ENCODE results near the gene ST8SIA2.

Gene ST8SIA2

DNA sequence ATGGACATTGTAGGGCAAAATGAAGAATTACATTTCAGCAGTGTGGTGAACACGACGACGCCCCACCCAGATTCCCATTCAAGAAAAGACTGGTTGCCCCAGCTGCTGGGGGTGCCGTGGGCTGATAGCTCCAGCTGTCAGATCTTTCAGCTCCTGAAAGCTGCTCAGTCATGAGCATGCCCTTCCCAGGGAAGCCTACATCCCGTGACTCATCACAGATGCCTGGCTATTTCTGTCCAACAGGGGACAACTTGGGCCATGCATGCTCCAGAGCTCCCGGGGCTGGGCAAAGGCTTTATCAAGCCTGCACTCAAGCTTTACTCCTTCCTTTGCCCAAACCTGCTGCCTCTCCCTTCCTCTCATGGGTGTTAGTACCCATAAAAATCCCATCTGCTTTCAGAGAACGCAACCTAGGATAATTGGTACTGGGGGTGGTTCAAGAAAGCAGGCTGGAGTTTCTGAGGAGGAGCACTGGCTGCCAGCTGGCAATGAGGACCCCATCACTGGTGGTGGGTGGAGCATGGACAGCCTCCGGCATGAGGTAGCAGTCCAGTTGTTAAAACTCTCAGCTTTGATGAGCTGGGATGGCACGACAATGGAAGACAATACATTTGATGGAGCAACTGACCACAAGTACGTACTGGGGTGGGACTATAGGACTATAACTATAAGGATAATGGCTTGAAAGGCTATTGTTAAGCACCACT lies 16.4 kb upstream of the ST8SIA2 start:
- no peak for TF ChIP-seq CTCF (IDR thresholded peaks at IDR 0.05; ENCODE audit: unreplicated experiment in 3 of 3)
- H3K9me3 Mint-ChIP-seq = peaks cover 11% of the 10 kb centered on the region
- H3K4me1 Mint-ChIP-seq = peaks cover 6% of the 10 kb centered on the region
- no peak overlapping the region for H3K27ac Mint-ChIP-seq
- H3K4me3 Mint-ChIP-seq = peak overlapping the region in 1 of 3 experiments; percentile 11
- H3K27me3 Mint-ChIP-seq (ENCODE audit: low read depth) = peaks cover 26% of the 10 kb centered on the region
- no peaks in the 10 kb centered on the region for H3K36me3 Mint-ChIP-seq (ENCODE audit: low read depth)

DNA sequence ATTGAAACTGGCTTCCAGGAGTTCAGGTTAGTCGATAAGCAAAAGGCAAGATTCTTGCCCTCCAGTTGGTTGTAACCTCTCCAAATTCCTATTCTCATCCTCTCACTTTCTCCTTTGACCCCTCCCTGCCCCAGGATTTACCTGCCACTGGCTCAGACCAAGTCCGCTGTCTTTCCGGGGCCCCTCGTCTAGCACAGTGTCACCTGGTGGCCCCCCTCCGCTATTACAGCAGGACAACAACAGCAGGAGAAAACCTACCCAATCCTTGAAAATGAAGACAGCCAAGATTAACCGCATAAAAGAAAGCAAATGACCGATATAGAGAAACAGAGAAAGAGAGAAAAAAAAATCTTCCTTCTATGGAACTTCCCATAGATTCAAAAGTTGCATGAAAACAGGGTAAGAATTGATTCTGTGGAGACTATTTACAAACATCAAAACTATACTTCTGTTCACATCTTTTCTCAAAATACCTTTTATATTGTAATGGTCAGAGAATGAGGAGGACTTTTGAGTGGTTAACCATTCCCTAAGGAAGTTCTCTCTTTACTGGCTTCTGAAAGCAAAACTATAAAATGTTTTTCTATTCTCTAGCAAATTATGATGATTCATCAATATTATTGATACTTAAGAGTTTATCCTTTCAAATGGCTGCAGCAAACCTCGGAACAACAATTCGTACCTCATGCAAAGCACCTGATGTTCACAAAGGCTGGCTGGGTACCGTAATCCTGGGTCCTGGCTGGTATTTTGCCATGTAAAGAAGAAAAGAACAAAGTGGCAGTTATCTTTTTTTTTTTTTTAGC lies 10.0 kb upstream of the ST8SIA2 start:
- peaks cover 30% of the 10 kb centered on the region for H3K27me3 Mint-ChIP-seq (ENCODE audit: low read depth)
- no peak overlapping the region for H3K27ac Mint-ChIP-seq
- H3K4me3 Mint-ChIP-seq = no peak overlapping the region
- peaks cover 11% of the 10 kb centered on the region for H3K9me3 Mint-ChIP-seq
- no peaks in the 10 kb centered on the region for H3K4me1 Mint-ChIP-seq
- H3K36me3 Mint-ChIP-seq (ENCODE audit: low read depth) = no peaks in the 10 kb centered on the region
- peak; percentile 21 to 65 (median 39) for TF ChIP-seq CTCF (IDR thresholded peaks at IDR 0.05; ENCODE audit: unreplicated experiment in 3 of 3)

- Mint-ChIP-seq H3K27ac (no peak overlapping the region), H3K36me3 (ENCODE audit: low read depth) (no peaks in the 10 kb centered on the region), H3K4me3 (no peak overlapping the region), H3K27me3 (ENCODE audit: low read depth) (peaks cover 35% of the 10 kb centered on the region), H3K9me3 (peaks cover 9% of the 10 kb centered on the region), H3K4me1 (no peaks in the 10 kb centered on the region)
- no peak for TF ChIP-seq CTCF (IDR thresholded peaks at IDR 0.05; ENCODE audit: unreplicated experiment in 3 of 3)
Observed at GRCh38 chr15:92384381-92384780, 9.3 kb upstream of the ST8SIA2 start.

GRCh38 chr15:92385096-92385495 lies 8.6 kb upstream of the ST8SIA2 start:
- Mint-ChIP-seq H3K9me3 (peaks cover 7% of the 10 kb centered on the region), H3K4me3 (no peak overlapping the region), H3K27ac (no peak overlapping the region), H3K36me3 (ENCODE audit: low read depth) (no peaks in the 10 kb centered on the region), H3K27me3 (ENCODE audit: low read depth) (peaks cover 40% of the 10 kb centered on the region), H3K4me1 (no peaks in the 10 kb centered on the region)
- TF ChIP-seq CTCF (IDR thresholded peaks at IDR 0.05; ENCODE audit: unreplicated experiment in 3 of 3) = no peak

GRCh38 chr15:92391640-92392039 lies 2.0 kb upstream of the ST8SIA2 start:
- Mint-ChIP-seq H3K4me1 (peaks cover 29% of the 10 kb centered on the region), H3K9me3 (no peaks in the 10 kb centered on the region), H3K36me3 (ENCODE audit: low read depth) (no peaks in the 10 kb centered on the region), H3K27me3 (ENCODE audit: low read depth) (peaks cover 86% of the 10 kb centered on the region), H3K4me3 (peak overlapping the region; percentile 47 to 88 (median 84)), H3K27ac (no peak overlapping the region)
- peak in 2 of 3 experiments; percentile 13 to 23 for TF ChIP-seq CTCF (IDR thresholded peaks at IDR 0.05; ENCODE audit: unreplicated experiment in 3 of 3)
